OCI-M2 (cell line): ENCODE data around the gene SFRP4.
"Not testable (repeated sequence)": the region's sequence is repeated elsewhere in the genome, so short reads cannot be mapped to it uniquely, and the experiment has no call there.

Experiments
- DNase-seq: peaks from one replicate; lab custom pipeline; 2025; ENCODE audit not compliant: unreplicated experiment; lab: John Stamatoyannopoulos, UW

The SFRP4 gene

GRCh38 chr7:37916673-37917660, at the start of gene SFRP4:
Gene SFRP4, minus strand, starts transcription at chr7:37916817. Its CDS starts 280 bp downstream, at chr7:37916537.
- DNase-seq, result no peak

DNA sequence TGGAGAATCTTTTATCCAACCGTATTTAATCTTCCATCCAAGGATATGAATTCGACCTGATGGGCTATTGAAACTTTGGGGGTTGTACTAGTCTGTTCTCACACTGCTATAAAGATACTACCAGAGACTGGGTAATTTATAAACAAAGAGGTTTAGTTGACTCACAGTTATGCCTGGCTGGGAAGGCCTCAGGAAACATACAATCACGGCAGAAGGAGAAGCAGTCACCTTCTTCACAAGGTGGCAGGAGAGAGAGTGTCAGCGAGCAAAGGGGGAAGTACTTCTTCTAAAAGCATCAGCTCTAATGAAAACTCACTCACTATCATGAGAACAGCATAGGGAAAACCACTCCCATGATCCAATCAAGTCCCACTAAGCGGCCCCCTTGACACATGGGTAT, 47.6 kb upstream of the SFRP4 start:
- no peak for DNase-seq

- no peak for DNase-seq
Observed at GRCh38 chr7:37961251-37961650, 44.6 kb upstream of the SFRP4 start.

- no peak for DNase-seq
Observed at GRCh38 chr7:37960483-37960882, 43.9 kb upstream of the SFRP4 start.

DNA sequence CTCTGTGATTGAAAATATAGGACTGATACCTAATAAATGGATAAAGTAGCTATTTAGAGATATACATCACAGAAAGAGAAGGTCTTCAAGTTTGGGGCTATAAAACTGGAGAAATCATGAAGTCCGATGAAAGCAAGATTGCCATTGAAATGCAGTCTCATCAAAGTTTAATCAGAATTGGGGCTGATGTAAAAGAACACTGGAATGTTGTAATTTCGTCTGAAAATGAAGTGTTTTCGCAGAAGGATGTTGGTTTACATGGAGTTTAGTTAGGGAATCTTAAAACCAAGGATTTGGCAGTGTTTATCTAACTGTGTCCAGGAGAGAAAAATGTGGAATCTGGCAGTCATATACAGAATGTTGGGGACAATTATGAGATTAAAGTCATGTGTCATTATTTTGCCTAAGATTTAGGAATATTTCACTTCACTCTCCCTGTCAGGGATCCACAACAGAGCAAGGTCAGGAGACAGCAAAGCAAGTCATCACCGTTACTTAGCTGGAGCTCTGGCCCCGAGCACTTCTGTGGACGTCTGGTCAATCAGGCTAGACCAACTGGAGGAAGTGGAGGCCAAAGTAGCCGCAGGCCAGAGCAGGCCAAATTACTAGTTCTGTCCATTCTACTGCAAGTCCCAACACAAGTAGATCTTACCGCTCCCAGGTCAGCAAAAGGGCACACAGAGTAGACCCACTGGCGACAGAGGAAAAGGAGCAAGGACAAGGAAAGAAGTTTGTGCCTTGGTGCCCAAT, 40.8 kb upstream of the SFRP4 start:
- DNase-seq, result no peak

DNA sequence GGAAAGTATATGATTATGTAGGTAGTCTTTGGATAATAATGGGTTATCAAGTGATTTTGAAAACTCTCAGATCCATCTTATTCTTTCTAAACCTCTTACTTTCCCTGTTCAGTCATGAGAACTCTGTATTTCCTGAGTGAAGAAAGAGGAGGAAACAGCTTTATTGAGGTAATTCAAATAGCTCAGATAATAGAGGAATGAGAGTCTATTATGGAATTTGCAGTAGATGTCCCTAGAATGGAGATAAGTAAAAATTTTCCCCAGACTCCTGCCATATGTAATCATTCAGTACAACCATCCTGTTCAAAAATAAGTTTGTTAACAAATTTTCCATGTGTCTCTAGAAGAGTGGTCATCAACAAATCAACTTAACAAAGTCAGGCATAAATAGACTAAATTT, 40.2 kb upstream of the SFRP4 start:
- DNase-seq, result no peak

GRCh38 chr7:37954217-37954616, 37.6 kb upstream of the SFRP4 start:
- not testable (repeated sequence) for DNase-seq

DNA sequence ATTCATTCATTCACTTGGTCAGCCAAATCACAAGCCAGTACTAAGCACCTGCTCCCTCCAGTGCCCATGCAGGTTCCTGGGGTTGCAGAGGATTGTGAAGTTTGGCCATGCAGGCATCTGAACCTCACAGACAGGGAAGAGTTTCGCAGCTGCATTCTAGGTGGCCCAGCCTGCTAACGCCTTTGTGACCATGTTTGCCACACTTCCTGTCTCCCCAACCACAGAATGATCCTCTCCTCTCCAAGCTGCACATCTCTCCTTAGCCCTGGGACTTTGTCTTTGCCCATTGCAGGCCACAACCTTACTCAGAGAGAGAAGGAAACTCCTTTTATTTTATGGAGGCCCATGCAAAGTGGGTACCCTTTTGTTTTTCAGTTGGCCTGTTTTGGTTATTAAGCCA, 35.6 kb upstream of the SFRP4 start:
- DNase-seq, result no peak

GRCh38 chr7:37947941-37948210, 31.3 kb upstream of the SFRP4 start:
- no peak for DNase-seq

GRCh38 chr7:37947138-37947940, 30.7 kb upstream of the SFRP4 start:
- DNase-seq, result no peak

DNA sequence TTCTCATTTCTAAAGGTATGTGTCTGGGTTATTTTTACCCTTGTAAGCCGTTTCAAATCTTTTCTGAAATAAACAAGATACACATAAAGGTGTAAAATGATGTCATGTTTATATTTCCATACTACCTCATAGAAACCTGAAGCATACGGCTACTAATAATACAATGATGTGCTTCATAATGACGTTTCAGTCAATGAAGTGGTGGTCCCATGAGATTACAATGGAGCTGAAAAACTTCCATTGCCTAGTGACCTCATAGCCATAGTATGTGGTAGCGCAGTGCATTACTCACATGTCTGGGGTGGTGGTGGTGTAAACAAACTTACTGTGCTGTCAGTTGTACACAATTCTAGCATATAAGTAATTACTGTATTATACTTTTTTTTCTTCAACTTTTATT, 28.7 kb upstream of the SFRP4 start:
- no peak for DNase-seq

DNA sequence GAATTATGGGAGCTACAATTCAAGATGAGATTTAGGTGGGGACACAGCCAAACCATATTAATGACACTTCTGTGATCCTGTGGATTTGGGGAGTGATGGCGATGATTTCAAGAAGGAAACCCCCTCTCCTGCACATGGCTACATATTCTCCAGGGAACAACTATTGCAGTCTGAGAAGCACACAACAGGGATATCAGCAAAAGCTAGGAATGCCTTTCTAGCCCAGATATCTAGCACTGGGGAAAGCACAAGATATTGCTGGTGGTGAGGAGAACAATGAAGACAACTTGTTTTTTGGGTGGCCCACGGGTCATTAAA, 28.1 kb upstream of the SFRP4 start:
- DNase-seq, result no peak

DNA sequence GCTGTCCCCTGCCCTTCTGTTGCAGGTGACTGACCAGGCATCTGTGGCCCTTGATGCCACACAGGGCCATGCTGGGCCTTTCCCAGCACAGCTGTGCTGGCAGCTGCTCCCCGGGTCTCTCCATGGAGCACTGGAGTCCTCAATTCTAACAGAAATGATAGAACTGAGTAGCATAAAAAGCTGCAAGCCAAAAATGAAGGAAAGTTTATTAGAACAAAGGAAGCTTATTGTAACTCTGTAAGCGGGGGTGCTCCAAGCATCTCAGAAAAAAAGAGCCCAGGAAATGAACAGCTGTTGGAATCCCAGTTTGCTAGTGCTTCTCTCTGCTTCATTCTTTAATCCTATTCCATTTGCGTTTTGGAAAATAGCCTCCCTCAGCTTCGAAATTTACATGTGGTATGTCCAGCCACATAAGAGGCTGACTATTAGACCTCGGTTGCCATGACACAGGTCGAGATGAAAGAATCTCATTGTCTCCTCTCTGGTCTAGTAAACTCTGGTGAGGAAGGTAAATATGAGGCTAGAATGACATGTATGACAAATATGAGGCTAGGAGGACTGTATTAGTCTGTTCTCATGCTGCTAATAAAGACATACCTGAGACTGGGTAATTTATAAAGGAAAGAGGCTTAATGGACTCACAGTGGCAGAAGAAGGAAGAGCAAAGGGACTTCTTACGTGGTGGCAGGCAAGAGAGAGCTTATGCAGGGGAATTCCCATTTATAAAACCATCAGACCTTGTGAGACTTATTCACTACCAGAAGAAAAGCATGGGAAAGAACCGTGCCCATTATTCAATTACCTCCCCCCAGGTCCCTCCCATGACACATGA, 27.5 kb upstream of the SFRP4 start:
- DNase-seq, result no peak

GRCh38 chr7:37942934-37943610, 26.5 kb upstream of the SFRP4 start:
- DNase-seq, result no peak

DNA sequence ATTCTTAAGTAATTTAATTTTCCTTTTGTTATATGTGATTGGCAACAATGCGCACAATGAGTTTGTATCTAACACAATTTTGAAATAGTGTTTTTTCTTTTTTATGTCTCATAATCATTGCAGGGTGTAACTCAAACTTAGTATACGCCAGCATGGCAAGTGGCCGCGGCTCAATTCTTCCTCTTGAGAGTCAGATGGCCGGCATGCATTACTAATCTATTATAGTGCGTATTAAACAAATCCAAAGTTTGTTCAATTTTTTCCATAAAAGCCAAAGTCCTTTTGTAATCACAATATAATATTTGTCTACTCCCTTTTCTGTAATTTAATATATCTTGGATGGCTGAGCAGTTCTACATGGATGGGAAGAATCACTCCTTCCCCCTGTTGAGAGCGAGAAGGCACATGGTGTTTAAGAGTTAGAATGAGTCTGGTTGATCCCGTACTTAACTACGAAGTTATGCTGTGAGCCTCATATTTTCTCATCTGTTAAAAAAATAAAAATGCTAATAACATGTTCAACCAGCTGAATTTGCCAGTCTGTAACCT, 16.5 kb upstream of the SFRP4 start:
- DNase-seq, result no peak

- DNase-seq, result no peak
Observed at GRCh38 chr7:37932543-37932942, 15.9 kb upstream of the SFRP4 start.

DNA sequence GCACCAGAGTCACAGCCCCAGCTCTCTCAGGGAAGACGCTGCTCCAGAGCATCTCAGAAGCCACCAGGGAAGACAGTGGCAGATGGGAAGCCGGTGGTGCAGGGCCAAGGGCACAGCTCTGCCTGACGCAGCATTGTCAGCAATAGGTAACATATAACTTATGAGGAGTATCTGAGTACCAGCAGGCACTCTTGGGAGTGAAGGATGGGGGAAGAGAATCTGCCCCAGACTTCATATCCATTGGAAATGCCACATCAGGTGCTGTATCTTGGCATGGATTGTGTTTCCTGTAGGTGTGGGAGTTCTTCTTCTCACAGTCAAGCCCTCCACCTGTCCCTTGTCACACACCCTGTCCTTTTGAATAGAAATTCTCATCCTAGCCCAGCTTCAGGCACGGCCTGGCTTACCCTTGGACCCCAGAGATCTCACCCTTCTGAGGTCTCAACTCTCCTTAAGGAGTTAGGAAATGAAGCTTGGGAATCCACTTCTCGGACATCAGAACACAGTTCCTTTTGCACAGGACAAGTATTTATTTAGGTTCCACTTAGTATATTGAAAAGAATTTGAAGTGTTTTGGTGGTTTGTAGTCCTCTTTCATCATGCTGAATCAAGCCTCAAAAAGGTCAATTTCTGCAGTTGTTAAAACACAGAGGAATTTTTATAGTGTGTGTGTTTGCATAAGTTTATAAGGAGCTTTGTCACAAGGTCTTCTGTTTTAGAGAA, 13.8 kb upstream of the SFRP4 start:
- no peak for DNase-seq

GRCh38 chr7:37928878-37929277, 12.3 kb upstream of the SFRP4 start:
- DNase-seq, result no peak

DNA sequence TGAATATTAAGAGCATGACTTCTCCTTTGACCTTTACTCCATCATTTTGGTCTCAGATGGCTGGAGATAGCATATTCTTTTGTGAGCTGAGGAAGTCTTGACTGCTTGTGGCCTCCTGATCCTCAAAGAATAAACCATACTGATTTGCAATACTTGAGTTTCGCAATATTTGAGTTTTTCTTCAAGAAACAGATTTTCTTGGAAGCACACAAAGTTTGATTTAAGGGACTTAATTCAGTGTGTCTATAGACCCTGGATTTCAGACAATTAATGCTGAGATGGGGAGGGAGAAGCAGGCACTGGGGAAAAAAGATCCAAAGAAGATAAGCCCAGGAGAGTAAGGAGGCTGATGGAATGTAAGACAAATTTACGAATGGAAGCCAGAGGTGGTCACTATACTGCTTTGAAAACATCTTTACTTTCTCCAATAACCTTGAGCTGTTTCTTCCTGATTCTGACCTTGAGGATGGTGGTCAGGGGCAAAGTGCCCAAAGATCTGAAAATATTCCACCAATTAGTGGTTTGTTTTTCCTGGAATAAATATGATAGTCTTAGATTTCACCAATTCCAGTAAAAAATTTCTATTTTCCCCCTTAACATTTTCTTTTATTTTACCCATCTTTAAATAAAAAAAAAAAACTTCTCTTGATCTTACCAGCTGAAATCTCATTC, 11.3 kb upstream of the SFRP4 start:
- DNase-seq, result no peak
